Endothelial cell of umbilical vein (primary cell): ENCODE data around the gene SERGEF. TPM values are rescaled to one million over a fixed set of nuclear protein-coding genes. Genes with fewer than 3 reads are reported as not detected.

Experiments
- BruUV-seq: library from RNA; stranded (reverse); fragments of 400-500 nt; replicated peaks from 2 replicates; lab custom pipeline; 2021; lab: Mats Ljungman, UMichigan
- CTCF ChIA-PET: fragments of 300-600, 350-600 bp; sonication (Branson Sonifier 250); formaldehyde crosslinking; loops from one replicate; lab custom pipeline; 2021; ENCODE audit warnings: antibody characterized with exemption, inconsistent platforms; lab: Charles Lee
- POLR2A ChIA-PET: fragments of 300-600, 350-600 bp; sonication (Branson Sonifier 250); formaldehyde crosslinking; loops from one replicate; lab custom pipeline; 2021; ENCODE audit warnings: antibody characterized with exemption, inconsistent platforms; lab: Charles Lee
- DNase-seq: peaks from one replicate; pipeline ENCODE4 v3.0.0-alpha.2; 2011; ENCODE audit warnings: low read depth, low spot score
- FAIRE-seq: peaks from 2 replicates; lab custom pipeline; 2011; peaks lifted over from hg19 to GRCh38; lab: Jason Lieb, UNC
- H2AFZ ChIP-seq: 2 replicates; pipeline ENCODE4 v1.6.0; 2012; ENCODE audit warnings: low read depth, low read length, control low read depth, inconsistent platforms
- H3K27ac ChIP-seq: 2 replicates; pipeline ENCODE4 v1.5.1; 2011; ENCODE audit warnings: low read depth, mild to moderate bottlenecking, control low read depth, low read length, moderate library complexity; ENCODE audit not compliant: insufficient read depth
- H3K27me3 ChIP-seq, 2 experiments: 2 replicates each; pipeline versions ENCODE4 v1.6.0 to v1.6.1; 2011; ENCODE audit warnings: low read length in 2 of 2, mixed read lengths in 1 of 2; ENCODE audit not compliant: control insufficient read depth in 2 of 2, insufficient read depth in 2 of 2
- H3K36me3 ChIP-seq, 2 experiments: 2 replicates in 1 of 2; 3 replicates in 1 of 2; pipeline ENCODE4 v1.5.1; 2011; ENCODE audit warnings: low read length in 2 of 2, mild to moderate bottlenecking in 1 of 2, moderate library complexity in 1 of 2; ENCODE audit not compliant: control insufficient read depth in 2 of 2, insufficient read depth in 2 of 2; ENCODE audit errors: extremely low read depth in 1 of 2
- H3K4me1 ChIP-seq: 3 replicates; pipeline ENCODE4 v1.5.1; 2011; ENCODE audit warnings: mild to moderate bottlenecking, low read length; ENCODE audit not compliant: control insufficient read depth, insufficient read depth; ENCODE audit errors: extremely low read depth
- H3K4me2 ChIP-seq: 2 replicates; pipeline ENCODE4 v1.6.1; 2011; ENCODE audit warnings: low read length, control low read depth, mixed read lengths; ENCODE audit not compliant: insufficient read depth
- H3K4me3 ChIP-seq, 3 experiments: fragments of 200-600 bp in 1 of 3; sonication (generic), shearing (Covaris generic) in 1 of 3; replicated peaks in 1 of 3; 2 replicates each; pipeline ENCODE4 v1.5.1; 2011 to 2016; ENCODE audit warnings: control low read depth in 3 of 3, low read length in 3 of 3, mild to moderate bottlenecking in 2 of 3, inconsistent platforms in 1 of 3, low read depth in 1 of 3, moderate library complexity in 1 of 3; ENCODE audit not compliant: insufficient read depth in 1 of 3
- H3K79me2 ChIP-seq: 2 replicates; pipeline ENCODE4 v1.6.0; 2012; ENCODE audit warnings: low read length, inconsistent platforms; ENCODE audit not compliant: control insufficient read depth, insufficient read depth
- H3K9ac ChIP-seq: replicated peaks from 2 replicates; pipeline ENCODE3; 2011; ENCODE audit warnings: low read length, control low read depth; ENCODE audit not compliant: insufficient read depth; ENCODE audit errors: extremely low read depth
- H3K9me1 ChIP-seq: replicated peaks from 3 replicates; pipeline ENCODE4 v1.6.0; 2011; ENCODE audit warnings: mild to moderate bottlenecking, low read length; ENCODE audit not compliant: control insufficient read depth, insufficient read depth; ENCODE audit errors: extremely low read depth
- H3K9me3 ChIP-seq: replicated peaks from 2 replicates; pipeline ENCODE4 v1.5.1; 2012; ENCODE audit warnings: low read length, inconsistent platforms; ENCODE audit not compliant: control insufficient read depth, insufficient read depth
- H4K20me1 ChIP-seq: replicated peaks from 2 replicates; pipeline ENCODE3; 2011; ENCODE audit warnings: mild to moderate bottlenecking, low read length; ENCODE audit not compliant: control insufficient read depth, insufficient read depth; ENCODE audit errors: extremely low read depth
- CTCF ChIP-seq, 2 donors: IDR thresholded peaks; 1 replicate in 1 of 2; 2 replicates in 1 of 2; pipeline ENCODE4 v1.5.1; 2011; ENCODE audit warnings: low read length in 2 of 2, mild to moderate bottlenecking in 2 of 2, moderate library complexity in 2 of 2, control low read depth in 1 of 2, inconsistent platforms in 1 of 2, low read depth in 1 of 2; ENCODE audit not compliant: insufficient read depth in 1 of 2; ENCODE audit errors: extremely low read depth in 1 of 2
- EZH2 ChIP-seq: IDR thresholded peaks from 2 replicates; pipeline ENCODE4 v1.6.1; 2012; ENCODE audit warnings: borderline replicate concordance, low read depth, mild to moderate bottlenecking, moderate library complexity, low read length, inconsistent platforms; ENCODE audit not compliant: severe bottlenecking
- FOS ChIP-seq: IDR thresholded peaks from 2 replicates; pipeline ENCODE4 v1.6.1; 2011; ENCODE audit warnings: mild to moderate bottlenecking, low read length, moderate library complexity, borderline replicate concordance; ENCODE audit not compliant: insufficient read depth
- GATA2 ChIP-seq: IDR thresholded peaks from 2 replicates; pipeline ENCODE4 v1.7.0; 2011; ENCODE audit warnings: low read depth, mild to moderate bottlenecking, moderate library complexity, mixed read lengths, low read length; ENCODE audit not compliant: insufficient read length, insufficient read depth
- JUN ChIP-seq: IDR thresholded peaks from 2 replicates; pipeline ENCODE4 v1.6.1; 2011; ENCODE audit warnings: borderline replicate concordance, low read depth; ENCODE audit not compliant: insufficient read length, insufficient read depth
- MAX ChIP-seq: IDR thresholded peaks from 2 replicates; pipeline ENCODE4 v1.6.1; 2011; ENCODE audit not compliant: insufficient read depth, insufficient read length
- MYC ChIP-seq: IDR thresholded peaks from one replicate; pipeline ENCODE4 v1.6.1; 2011; ENCODE audit warnings: mild to moderate bottlenecking, low read depth, low read length
- POLR2A ChIP-seq: IDR thresholded peaks from 2 replicates; pipeline ENCODE4 v1.6.1; 2012; ENCODE audit warnings: low read depth, mild to moderate bottlenecking, control low read depth, low read length
- POLR2AphosphoS5 ChIP-seq: IDR thresholded peaks from 2 replicates; pipeline ENCODE4 v1.6.1; 2012; ENCODE audit warnings: low read depth, mild to moderate bottlenecking, control low read depth, low read length, moderate library complexity; ENCODE audit not compliant: insufficient read depth
- dilution Hi-C: fragments of 300-500 bp; cut with MboI; formaldehyde crosslinking; loops from one replicate; pipeline ENCODE4 v1.15.0; 2019; ENCODE audit warnings: low sequenced_read_pairs; ENCODE audit not compliant: extremely low pct_ligation_motif_present
- intact Hi-C: fragments of 100-400 bp; cut with micrococcal nuclease; formaldehyde crosslinking; loops from one replicate; pipeline ENCODE4 v1.10.0; 2022
- polyA plus RNA-seq, 4 experiments: library from polyadenylated mRNA; depleted of rRNA in 3 of 4; stranded (reverse) in 3 of 4; unstranded in 1 of 4; fragments of >200 nt; gene quantifications; 2 replicates each; pipeline versions ENCODE4 v1.2.1 to v1.2.3, GENCODE V29; 2011 to 2012; ENCODE audit warnings: missing spikeins in 1 of 4
- total RNA-seq: library from RNA; stranded (reverse); gene quantifications from 2 replicates; pipeline ENCODE4 v1.2.3, GENCODE V29; 2021

SERGEF gene
- total and polyA plus RNA-seq, 2 donors (not counting 3 experiments of a cell fraction or from before 2014, with no cell fraction given): 8.7 to 16.7 TPM

- Histone ChIP-seq H4K20me1 (no peaks in the 10 kb centered on the region), H3K4me2 (no peak overlapping the region), H3K27me3 (peaks cover 2 to 7% of the 10 kb centered on the region in 2 experiments), H2AFZ (no peak overlapping the region), H3K9ac (no peak overlapping the region), H3K36me3 (no peaks in the 10 kb centered on the region), H3K79me2 (no peaks in the 10 kb centered on the region), H3K27ac (no peak overlapping the region), H3K4me3 (no peak overlapping the region), H3K4me1 (no peaks in the 10 kb centered on the region), H3K9me3 (no peaks in the 10 kb centered on the region), H3K9me1 (no peaks in the 10 kb centered on the region)
- dilution Hi-C loops (no loop called here), intact Hi-C loops (no loop called here)
- ChIA-PET CTCF (interaction anchor here (1.9 kb wide), 1 partner anchor 13 kb away, joined by 12 read pairs; no protein-coding TSS in a partner anchor), POLR2A (no interaction called here)
- DNase-seq: no peak
- no peak for TF ChIP-seq EZH2
- TF ChIP-seq CTCF (IDR thresholded peaks at IDR 0.05; ENCODE audit: extremely low read depth in 1 of 2, insufficient read depth in 1 of 2, low read depth in 1 of 2, low read length in 2 of 2): no peak
- TF ChIP-seq MYC: no peak
- TF ChIP-seq FOS: no peak
- TF ChIP-seq JUN: no peak
- no peak for TF ChIP-seq POLR2A
- TF ChIP-seq MAX: no peak
- TF ChIP-seq GATA2: no peak
- TF ChIP-seq POLR2AphosphoS5: no peak
- FAIRE-seq: no peak
- BruUV-seq: no TSS peak
Measured at GRCh38 chr11:17744151-17744940, 268.5 kb downstream of the SERGEF start.
